Mesenchymal stem cell (in vitro differentiated cells and primary cell): ENCODE measurements around the gene DEPDC1B.
"Not testable (repeated sequence)": the region's sequence is repeated elsewhere in the genome, so short reads cannot be mapped to it uniquely, and the experiment has no call there.

Experiments used
- DNase-seq: peaks from one replicate; pipeline ENCODE4 v3.0.0-alpha.2; 2013
- H2AFZ ChIP-seq: one replicate; pipeline ENCODE4 v1.6.1; 2013; ENCODE audit warnings: low read depth, mild to moderate bottlenecking, control low read depth, inconsistent platforms, low read length, moderate library complexity
- H2AK5ac ChIP-seq: 2 replicates; pipeline ENCODE4 v1.6.1; 2013; ENCODE audit warnings: low read length, moderate library complexity, mild to moderate bottlenecking, inconsistent platforms; ENCODE audit not compliant: severe bottlenecking
- H2BK120ac ChIP-seq: one replicate; pipeline ENCODE4 v1.6.1; 2013; ENCODE audit warnings: low read depth, mild to moderate bottlenecking, inconsistent platforms, low read length, moderate library complexity
- H2BK12ac ChIP-seq, 2 experiments: one replicate each; pipeline ENCODE4 v1.6.1; 2013; ENCODE audit warnings: inconsistent platforms in 2 of 2, low read length in 2 of 2, mild to moderate bottlenecking in 2 of 2, moderate library complexity in 2 of 2, control low read depth in 1 of 2
- H2BK15ac ChIP-seq: one replicate; pipeline ENCODE4 v1.6.1; 2013; ENCODE audit warnings: mild to moderate bottlenecking, low read depth, inconsistent platforms; ENCODE audit not compliant: poor library complexity, severe bottlenecking
- H2BK5ac ChIP-seq: 2 replicates; pipeline ENCODE4 v1.6.1; 2013; ENCODE audit warnings: low read depth, mild to moderate bottlenecking, low read length, control low read depth, inconsistent platforms; ENCODE audit not compliant: poor library complexity, severe bottlenecking
- H3K14ac ChIP-seq, 2 experiments: one replicate each; pipeline ENCODE4 v1.6.1; 2013; ENCODE audit warnings: inconsistent platforms in 2 of 2, low read length in 2 of 2, control low read depth in 1 of 2, mild to moderate bottlenecking in 1 of 2, moderate library complexity in 1 of 2
- H3K18ac ChIP-seq, 2 experiments: one replicate each; pipeline ENCODE4 v1.6.1; 2013; ENCODE audit warnings: inconsistent platforms in 2 of 2, low read length in 2 of 2, control low read depth in 1 of 2, low read depth in 1 of 2, mild to moderate bottlenecking in 1 of 2
- H3K23ac ChIP-seq, 2 experiments: one replicate each; pipeline ENCODE4 v1.6.1; 2013; ENCODE audit warnings: inconsistent platforms in 2 of 2, low read length in 2 of 2, mild to moderate bottlenecking in 2 of 2, moderate library complexity in 2 of 2, control low read depth in 1 of 2
- H3K27ac ChIP-seq: 2 replicates; pipeline ENCODE4 v1.5.1; 2013; ENCODE audit warnings: mild to moderate bottlenecking, moderate library complexity, low read length, control low read depth, inconsistent platforms; ENCODE audit not compliant: poor library complexity, severe bottlenecking
- H3K27me3 ChIP-seq, 2 experiments: 2 replicates each; pipeline versions ENCODE4 v1.6.1 to v1.7.0; 2013; ENCODE audit warnings: low read length in 2 of 2, mild to moderate bottlenecking in 2 of 2, moderate library complexity in 2 of 2, control low read depth in 1 of 2, inconsistent platforms in 1 of 2; ENCODE audit not compliant: control insufficient read depth in 1 of 2, insufficient read depth in 1 of 2
- H3K36me3 ChIP-seq, 2 experiments: 2 replicates each; pipeline versions ENCODE4 v1.6.1 to v1.7.0; 2013; ENCODE audit warnings: low read length in 2 of 2, control low read depth in 1 of 2, inconsistent platforms in 1 of 2, low read depth in 1 of 2, mild to moderate bottlenecking in 1 of 2; ENCODE audit not compliant: insufficient read depth in 2 of 2, control insufficient read depth in 1 of 2
- H3K4ac ChIP-seq, 2 experiments: one replicate each; pipeline ENCODE4 v1.6.1; 2013; ENCODE audit warnings: inconsistent platforms in 2 of 2, low read length in 2 of 2, mild to moderate bottlenecking in 2 of 2, moderate library complexity in 2 of 2, control low read depth in 1 of 2, low read depth in 1 of 2
- H3K4me1 ChIP-seq: 2 replicates; pipeline ENCODE4 v1.6.1; 2013; ENCODE audit warnings: low read depth, low read length, control low read depth; ENCODE audit not compliant: control insufficient read depth, insufficient read depth
- H3K4me2 ChIP-seq: 2 replicates; pipeline ENCODE4 v1.6.1; 2013; ENCODE audit warnings: low read length, mild to moderate bottlenecking, inconsistent platforms; ENCODE audit not compliant: poor library complexity, severe bottlenecking
- H3K4me3 ChIP-seq, 2 experiments: 2 replicates each; pipeline versions ENCODE4 v1.5.1 to v1.7.0; 2013; ENCODE audit warnings: low read length in 2 of 2, mild to moderate bottlenecking in 2 of 2, control low read depth in 1 of 2, low read depth in 1 of 2; ENCODE audit not compliant: insufficient read depth in 1 of 2
- H3K79me1 ChIP-seq: replicated peaks from 2 replicates; pipeline ENCODE4 v1.6.1; 2013; ENCODE audit warnings: mild to moderate bottlenecking, control low read depth, low read length, inconsistent platforms; ENCODE audit not compliant: poor library complexity, severe bottlenecking
- H3K9ac ChIP-seq: 2 replicates; pipeline ENCODE4 v1.7.0; 2013; ENCODE audit warnings: mild to moderate bottlenecking, low read length, moderate library complexity
- H3K9me3 ChIP-seq: 2 replicates; pipeline ENCODE4 v1.7.0; 2013; ENCODE audit warnings: mild to moderate bottlenecking, low read length; ENCODE audit not compliant: control insufficient read depth
- H4K8ac ChIP-seq: one replicate; pipeline ENCODE4 v1.6.1; 2013; ENCODE audit warnings: inconsistent platforms, mild to moderate bottlenecking, low read length, moderate library complexity
- H4K91ac ChIP-seq: one replicate; pipeline ENCODE4 v1.6.1; 2013; ENCODE audit warnings: mild to moderate bottlenecking, low read length, inconsistent platforms
- WGBS: methylation state at CpG from one replicate; pipeline ENCODE4 v1.1.7; 2013; ENCODE audit warnings: mixed read lengths; 5-methylcytosine and 5-hydroxymethylcytosine counted together

The DEPDC1B gene

GRCh38 chr5:60624875-60625274 lies 75.1 kb downstream of the DEPDC1B start:
- not testable (repeated sequence) for H3K79me1 ChIP-seq, H2BK120ac ChIP-seq, H3K18ac ChIP-seq, H3K4me1 ChIP-seq, H3K4ac ChIP-seq, H3K23ac ChIP-seq, H2BK12ac ChIP-seq, H3K4me3 ChIP-seq, H3K14ac ChIP-seq, H2AK5ac ChIP-seq, DNase-seq, H3K27me3 ChIP-seq, H3K27ac ChIP-seq, H2BK15ac ChIP-seq, H2BK5ac ChIP-seq, H2AFZ ChIP-seq, H3K9me3 ChIP-seq, H3K36me3 ChIP-seq, H4K8ac ChIP-seq, H3K9ac ChIP-seq, H4K91ac ChIP-seq, H3K4me2 ChIP-seq
- 100% methylated on average over 5 of the region's 7 CpGs for WGBS

GRCh38 chr5:60620752-60621151 lies 79.2 kb downstream of the DEPDC1B start:
- not testable (repeated sequence) for H3K79me1 ChIP-seq, H3K23ac ChIP-seq, H2BK15ac ChIP-seq, H2BK5ac ChIP-seq, H3K4me3 ChIP-seq, H3K4ac ChIP-seq, H3K36me3 ChIP-seq, H2BK12ac ChIP-seq, H3K4me2 ChIP-seq, H4K8ac ChIP-seq, H4K91ac ChIP-seq, H2BK120ac ChIP-seq, DNase-seq, H2AK5ac ChIP-seq, H3K9me3 ChIP-seq, H3K18ac ChIP-seq, H3K27ac ChIP-seq, H2AFZ ChIP-seq, H3K9ac ChIP-seq, H3K14ac ChIP-seq, H3K4me1 ChIP-seq, H3K27me3 ChIP-seq
- 100% methylated on average over 1 of the region's 3 CpGs for WGBS

- Histone ChIP-seq H4K91ac (no peak overlapping the region), H3K36me3 (no peaks in the 10 kb centered on the region), H2BK5ac (no peak overlapping the region), H3K9me3 (no peaks in the 10 kb centered on the region), H2BK120ac (no peak overlapping the region), H3K9ac (no peak overlapping the region), H2AFZ (no peak overlapping the region), H3K18ac (no peak overlapping the region), H3K23ac (no peak overlapping the region), H3K27ac (no peak overlapping the region), H2AK5ac (no peak overlapping the region), H3K4me1 (no peaks in the 10 kb centered on the region), H4K8ac (no peak overlapping the region), H2BK12ac (no peak overlapping the region), H3K4me3 (no peak overlapping the region), H3K79me1 (no peaks in the 10 kb centered on the region), H3K14ac (no peak overlapping the region), H2BK15ac (no peak overlapping the region), H3K4me2 (no peak overlapping the region), H3K4ac (no peak overlapping the region), H3K27me3 (no peaks in the 10 kb centered on the region)
- WGBS, result 91% methylated on average over 1 of the region's 1 CpG
- DNase-seq, result no peak
Observed at GRCh38 chr5:60613826-60614225, 86.1 kb downstream of the DEPDC1B start.

- Histone ChIP-seq H3K4me2 (no peak overlapping the region), H3K18ac (no peak overlapping the region), H2BK120ac (no peak overlapping the region), H2BK5ac (no peak overlapping the region), H4K8ac (no peak overlapping the region), H2AK5ac (no peak overlapping the region), H3K4me3 (no peak overlapping the region), H3K9ac (no peak overlapping the region), H2BK15ac (no peak overlapping the region), H3K79me1 (peaks cover 2% of the 10 kb centered on the region), H2AFZ (no peak overlapping the region), H3K23ac (no peak overlapping the region), H2BK12ac (no peak overlapping the region), H4K91ac (no peak overlapping the region), H3K4me1 (no peaks in the 10 kb centered on the region), H3K14ac (no peak overlapping the region), H3K27me3 (no peaks in the 10 kb centered on the region), H3K27ac (no peak overlapping the region), H3K9me3 (no peaks in the 10 kb centered on the region), H3K4ac (no peak overlapping the region), H3K36me3 (no peaks in the 10 kb centered on the region)
- DNase-seq, result no peak
Observed at GRCh38 chr5:60611099-60611740, 88.7 kb downstream of the DEPDC1B start.
